Measurements from ENCODE around the gene CELF4.

DNA sequence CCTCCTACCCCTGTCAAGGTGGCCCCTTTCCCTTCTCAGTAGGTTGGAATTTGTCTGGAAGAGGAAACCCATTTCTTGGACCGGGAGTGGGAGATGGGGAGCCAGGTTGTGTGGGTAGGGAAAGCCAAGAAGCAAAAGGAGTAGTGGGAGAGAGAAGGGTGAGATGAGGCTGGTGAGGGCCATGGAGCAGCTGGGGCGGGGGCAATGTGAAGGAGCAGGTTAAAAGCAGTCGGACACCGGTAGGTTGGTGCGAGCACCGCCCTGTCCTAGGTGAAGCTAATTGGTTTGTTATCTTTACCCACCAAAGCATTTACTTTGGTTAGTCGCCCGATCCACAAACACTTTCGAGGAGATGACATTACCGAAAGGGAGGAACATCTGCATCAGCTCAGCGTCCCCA lies 306.8 kb downstream of the CELF4 start:
- TF ChIP-seq, protein P1, sequence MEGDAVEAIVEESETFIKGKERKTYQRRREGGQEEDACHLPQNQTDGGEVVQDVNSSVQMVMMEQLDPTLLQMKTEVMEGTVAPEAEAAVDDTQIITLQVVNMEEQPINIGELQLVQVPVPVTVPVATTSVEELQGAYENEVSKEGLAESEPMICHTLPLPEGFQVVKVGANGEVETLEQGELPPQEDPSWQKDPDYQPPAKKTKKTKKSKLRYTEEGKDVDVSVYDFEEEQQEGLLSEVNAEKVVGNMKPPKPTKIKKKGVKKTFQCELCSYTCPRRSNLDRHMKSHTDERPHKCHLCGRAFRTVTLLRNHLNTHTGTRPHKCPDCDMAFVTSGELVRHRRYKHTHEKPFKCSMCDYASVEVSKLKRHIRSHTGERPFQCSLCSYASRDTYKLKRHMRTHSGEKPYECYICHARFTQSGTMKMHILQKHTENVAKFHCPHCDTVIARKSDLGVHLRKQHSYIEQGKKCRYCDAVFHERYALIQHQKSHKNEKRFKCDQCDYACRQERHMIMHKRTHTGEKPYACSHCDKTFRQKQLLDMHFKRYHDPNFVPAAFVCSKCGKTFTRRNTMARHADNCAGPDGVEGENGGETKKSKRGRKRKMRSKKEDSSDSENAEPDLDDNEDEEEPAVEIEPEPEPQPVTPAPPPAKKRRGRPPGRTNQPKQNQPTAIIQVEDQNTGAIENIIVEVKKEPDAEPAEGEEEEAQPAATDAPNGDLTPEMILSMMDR (conservative IDR thresholded peaks at IDR 0.05; ENCODE audit: low read depth, low read length): no peak
- no peak for TF ChIP-seq EZH2 (IDR thresholded peaks at IDR 0.05; ENCODE audit: low read length, unreplicated experiment)

All from PC-3 (cell line).